Epidermal melanocyte (primary cell): ENCODE results near the gene LINC01488.

ENCODE experiments used
- DNase-seq: peaks from one replicate; pipeline ENCODE4 v3.0.0; 2011; ENCODE audit warnings: low spot score; ENCODE audit not compliant: insufficient read length

LINC01488 gene

DNA sequence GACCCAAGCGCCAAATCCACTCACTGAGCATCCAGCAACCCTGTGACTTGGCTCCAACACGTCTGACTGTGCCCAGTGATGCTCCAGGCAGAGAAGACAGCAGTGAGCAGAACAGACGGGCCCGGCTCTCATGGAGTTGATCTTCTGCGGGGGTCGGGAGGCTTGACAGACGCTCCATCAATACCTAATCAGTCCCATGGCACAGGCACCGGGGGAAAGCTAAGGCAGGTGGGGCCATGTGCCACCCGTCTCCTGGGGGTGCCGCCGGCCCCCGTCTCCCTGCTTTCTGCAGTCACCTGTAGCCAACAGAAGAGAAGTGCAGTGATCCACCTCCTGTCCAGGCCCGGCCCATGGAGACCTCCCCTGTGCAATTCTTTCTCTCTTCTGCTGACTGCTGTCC is 47.5 kb downstream of the LINC01488 start:
- DNase-seq, result no peak

DNA sequence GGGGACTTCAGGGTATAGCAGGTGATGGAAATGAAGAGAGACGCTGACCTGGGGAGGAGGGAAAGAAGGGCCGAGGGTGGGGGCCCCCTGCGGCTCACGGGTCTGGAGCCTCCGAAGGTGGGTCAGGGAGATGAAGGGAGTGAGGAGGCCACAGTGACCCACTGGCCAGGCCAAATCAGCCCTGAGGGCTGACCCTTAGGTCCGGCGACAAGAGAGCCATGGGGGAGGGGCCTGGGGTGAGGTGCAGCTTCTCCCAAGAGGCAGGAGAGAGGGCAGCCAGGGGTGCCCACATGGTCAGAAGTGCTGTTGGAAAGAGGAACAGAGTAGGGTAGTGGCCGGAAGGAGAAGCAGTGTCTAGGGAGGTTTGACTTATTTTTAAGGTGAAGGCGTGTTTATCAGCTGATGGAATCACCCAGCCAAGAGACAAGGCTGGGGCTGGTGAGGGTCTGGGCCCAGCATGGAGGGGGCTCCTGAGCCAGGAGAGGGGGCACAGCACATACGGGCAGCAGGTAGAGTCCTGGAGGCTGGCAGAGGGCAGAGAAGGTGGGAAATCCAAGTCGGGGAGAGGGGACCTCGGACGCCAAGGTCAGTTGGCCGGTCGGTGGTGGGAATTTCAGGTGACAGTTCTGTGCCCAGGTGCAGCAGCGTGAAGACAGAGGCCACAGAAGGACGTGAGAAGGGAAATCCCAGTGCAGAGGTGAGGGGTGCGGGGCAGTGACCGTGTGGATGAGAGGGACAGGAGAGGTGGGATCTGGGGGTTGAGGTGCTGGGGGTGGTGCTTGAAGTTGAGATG is 49.0 kb downstream of the LINC01488 start:
- no peak for DNase-seq

DNA sequence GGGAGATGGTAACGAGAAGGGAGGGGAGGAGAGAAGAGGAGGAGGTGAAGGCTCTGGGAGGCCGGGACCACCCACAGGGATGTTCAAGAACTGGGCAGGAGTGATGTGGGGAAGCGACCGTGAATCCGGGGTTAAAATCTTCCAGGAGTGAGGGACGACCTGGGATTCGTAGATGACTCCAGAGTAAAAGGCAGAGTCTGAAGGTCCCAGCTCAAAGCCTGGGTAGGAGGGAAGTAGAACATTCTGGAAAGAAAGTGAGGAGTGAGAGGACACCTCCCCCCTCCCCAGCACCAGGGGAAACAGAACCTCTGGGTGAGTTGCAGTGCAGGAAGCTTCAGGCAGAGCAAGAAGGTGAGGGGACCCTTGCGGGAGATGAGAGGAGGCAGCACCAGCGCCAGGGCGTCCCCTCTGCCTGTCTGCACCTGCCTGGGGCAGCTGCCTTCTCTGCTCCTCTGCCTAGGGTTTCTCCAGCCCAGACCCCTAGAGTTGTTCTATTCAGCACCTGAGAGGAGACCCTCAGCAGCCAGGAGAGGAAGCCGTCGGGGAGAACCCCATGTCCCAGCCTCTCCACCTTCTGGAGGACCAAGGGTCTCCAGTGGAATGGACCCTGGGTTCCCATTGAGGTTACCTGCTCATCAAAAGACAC is 49.7 kb downstream of the LINC01488 start:
- no peak for DNase-seq

DNA sequence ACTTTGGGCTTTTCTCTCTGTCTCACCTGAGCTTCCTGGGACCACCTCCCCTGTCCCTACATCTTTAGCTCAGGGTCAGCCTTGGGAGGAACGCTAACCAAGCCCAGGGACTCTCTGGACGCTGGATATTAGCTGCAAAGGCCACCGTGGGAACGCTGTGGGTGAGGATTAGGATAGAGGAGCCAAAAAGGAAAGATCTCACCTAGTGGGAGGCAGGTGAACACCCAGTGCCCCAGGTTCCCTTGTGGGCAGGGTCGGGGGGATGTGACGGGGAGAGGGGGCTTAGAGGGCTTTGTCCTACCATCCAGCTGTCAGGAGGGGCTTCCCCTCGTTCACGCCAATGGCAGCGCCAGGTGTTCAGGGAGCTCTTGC is 50.2 kb downstream of the LINC01488 start:
- DNase-seq, result no peak

DNA sequence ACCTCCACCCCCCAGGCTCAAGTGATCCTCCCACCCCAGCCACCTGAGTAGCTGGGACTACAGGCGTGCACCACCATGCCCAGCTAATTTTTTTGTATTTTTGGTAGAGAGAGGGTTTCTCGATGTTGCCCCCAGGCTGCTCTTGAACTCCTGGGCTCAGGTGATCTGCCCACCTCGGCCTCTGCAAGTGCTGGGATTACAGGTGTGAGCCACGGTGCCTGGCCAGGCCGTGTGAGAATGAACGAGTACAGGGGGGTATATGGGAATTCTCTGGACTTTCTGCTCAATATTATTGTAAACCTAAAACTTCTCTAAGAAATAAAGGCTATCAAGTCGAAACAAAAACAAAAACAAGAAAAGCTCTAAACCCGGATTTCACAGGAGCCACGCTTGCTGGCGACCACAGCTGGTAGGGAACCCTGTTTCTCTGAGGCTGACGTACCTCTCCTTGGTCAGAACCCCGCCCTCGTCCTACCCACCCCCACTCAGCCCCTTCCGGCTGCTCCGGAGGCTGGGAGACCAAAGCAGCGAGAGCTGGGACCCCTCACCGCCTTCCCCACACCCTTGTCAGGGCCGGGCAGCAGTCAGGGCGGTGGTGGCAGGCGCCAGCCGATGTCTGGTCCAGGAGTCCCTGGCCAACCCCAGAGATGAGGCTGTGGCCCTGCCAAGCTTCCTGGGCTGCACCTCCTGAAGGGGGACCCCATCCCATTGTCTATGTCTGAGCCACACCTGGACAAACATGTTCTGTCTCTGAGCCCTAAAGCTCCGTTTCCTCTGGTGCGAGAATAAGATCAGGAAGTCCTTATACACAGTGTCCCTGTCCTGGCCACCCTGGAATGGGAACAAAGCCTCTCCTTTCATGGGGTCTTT is 52.1 kb downstream of the LINC01488 start:
- no peak for DNase-seq

DNA sequence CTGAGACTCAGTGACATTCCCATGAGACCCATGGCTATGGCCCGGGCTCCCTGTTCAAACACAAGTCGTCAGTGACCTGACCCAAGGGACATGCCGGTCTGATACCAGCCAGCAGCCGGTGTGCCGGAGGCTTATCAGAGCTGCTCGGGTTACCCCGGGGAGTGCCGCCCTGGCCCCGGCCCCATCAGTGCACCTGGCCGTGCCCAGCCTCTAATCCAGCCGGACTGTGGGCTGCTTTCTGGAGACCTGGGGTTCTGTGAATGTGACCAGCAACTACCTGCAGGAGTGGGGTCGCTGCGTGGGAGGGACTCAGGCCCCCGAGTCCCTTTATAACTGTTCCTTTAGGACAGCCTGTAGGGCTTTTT is 52.7 kb downstream of the LINC01488 start:
- no peak for DNase-seq

DNA sequence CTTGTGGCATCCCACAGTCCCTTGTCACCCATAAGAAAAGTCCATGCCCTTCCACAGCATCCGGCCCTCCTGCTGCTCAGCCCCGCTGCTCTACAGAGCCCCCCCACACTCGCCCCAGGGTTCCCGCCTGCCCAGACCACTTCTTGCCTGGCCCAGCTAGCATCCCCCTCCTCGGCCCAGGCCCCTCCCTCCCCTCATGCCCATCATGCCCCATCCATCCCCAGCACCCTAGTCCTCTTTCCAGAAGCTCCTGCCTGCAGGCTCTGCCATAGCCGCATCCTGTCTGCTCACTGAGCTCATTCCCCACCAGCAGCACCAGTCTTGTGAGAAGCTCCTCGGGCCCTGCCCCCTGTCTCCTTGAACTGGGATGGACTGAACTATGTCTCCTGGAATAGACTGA is 54.4 kb downstream of the LINC01488 start:
- DNase-seq, result no peak

DNA sequence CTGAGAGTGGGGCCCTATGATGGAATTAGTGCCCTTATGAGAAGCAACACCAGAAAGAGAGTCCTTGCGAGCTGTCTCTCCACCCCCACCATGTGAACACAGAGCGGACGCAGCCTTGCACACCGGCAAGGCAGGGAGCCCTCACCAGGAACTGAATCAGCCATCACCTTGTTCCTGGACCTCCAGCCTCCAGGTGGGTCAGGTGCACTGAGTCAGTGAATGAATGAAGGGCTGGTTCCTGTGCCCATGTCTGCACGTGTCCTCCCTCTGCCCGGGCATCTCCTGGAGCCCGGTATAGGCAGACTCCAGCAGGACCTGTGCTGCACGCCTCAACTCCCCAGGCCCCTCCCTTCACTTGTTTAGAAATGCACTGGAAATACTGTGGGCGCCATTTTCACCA is 54.9 kb downstream of the LINC01488 start:
- no peak for DNase-seq

DNA sequence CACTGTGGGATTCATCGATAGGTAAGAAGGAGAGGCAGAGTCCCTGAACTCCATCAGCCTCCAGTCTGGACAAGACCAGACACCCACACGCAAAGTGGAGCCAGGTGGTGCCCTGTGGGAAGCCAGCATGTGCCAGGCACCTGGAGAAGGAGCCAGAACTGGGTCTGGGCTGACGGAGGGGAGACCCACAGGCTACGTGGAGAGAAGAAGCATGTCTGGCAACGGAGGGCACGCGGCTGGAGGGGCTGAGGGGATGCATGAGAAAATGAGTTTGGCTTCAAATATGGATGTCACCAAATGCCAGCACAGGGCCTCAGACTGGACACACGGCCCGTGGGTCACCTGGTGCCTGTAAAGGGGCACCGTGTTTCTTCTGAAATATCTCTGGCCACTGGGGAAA is 55.7 kb downstream of the LINC01488 start:
- no peak for DNase-seq

DNA sequence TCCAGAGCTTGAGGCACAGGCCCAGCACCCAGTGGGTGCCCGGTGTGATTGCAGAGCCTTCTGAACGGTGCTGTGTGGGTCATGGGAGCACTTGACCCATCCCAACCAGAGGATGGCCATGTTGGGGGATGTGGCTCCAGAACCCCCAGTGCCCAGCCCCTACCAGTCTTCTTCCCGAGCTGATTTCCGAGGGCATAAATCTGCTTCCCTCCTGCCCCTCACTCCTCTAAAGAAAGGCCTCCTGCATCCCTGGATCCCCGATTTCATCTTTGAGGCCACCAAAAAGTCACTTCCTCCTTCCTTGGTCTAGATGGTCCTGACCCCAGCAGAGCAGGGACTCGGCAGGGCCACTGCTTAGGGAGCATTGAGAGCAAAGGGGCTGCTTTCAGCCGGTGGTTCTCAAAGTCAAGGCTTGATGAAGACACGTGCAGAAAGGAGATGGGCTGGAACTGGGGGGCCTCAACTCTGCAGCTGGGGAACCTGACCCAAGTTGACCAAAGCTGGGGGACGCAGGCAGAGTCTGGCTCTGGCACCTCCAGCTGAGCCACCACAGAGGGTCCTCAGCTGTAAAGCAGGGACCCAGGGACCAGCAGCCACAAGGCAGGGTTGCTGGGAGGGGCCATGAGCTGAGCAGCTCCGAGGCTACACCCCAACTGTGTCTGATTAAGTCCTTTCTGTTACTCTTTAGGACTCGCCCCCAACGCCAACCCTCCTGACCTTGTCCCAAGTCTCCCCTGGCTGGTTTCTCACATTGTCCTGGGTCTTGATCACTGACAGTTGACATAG is 56.6 kb downstream of the LINC01488 start:
- DNase-seq, result no peak

DNA sequence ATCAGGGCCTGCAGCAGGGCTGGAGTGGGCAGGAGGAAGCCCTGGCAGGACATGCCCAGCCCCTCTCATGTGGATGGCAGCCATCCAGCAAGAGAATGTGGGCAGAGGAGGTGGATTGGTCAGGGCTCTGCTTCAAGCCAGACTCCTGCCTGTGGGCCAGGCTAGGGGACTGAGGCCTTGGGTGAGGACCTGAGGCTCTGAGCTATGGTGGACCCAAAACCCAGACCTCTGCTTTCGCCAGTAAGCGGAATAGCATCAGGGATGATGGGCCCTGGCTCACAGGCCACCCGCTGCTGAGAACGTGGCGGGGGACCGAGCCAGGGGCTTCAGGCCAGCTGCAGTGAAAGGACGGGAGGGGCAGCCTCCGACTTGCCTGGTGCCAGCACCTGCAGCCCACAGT is 57.4 kb downstream of the LINC01488 start:
- no peak for DNase-seq

DNA sequence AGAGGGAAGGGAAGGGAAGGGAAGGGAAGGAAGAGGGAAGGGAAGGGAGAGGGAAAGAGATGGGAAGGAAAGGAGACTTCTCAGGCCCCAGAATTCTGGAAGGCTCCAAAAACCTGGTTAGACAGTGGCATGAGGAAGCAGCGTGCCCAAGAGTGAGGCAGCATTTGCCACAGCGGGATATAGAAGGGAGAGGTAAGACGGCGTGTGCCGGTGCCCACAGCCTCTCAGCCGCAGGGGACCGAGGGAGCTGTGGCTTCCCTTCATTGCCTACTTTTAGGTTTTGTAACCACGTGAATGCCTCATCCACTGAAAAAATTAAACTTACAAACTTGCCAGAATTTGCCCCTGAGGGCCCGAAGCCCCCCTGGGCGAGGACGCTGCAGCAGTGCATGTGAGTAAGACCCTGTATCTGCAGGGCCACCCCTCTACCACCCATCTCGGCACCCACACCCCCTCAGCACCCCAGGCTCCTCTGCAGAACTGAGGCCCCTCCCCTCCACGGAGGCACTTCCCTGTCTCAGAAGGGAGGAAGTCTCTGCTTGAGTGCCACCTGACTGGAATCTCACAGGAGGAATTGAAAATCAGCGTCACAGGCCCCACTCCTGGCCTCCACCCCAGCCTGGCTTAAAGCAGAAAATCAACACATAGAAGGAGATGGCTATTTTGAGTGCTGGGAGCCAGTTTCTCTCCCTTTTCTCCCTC is 58.1 kb downstream of the LINC01488 start:
- DNase-seq, result no peak

DNA sequence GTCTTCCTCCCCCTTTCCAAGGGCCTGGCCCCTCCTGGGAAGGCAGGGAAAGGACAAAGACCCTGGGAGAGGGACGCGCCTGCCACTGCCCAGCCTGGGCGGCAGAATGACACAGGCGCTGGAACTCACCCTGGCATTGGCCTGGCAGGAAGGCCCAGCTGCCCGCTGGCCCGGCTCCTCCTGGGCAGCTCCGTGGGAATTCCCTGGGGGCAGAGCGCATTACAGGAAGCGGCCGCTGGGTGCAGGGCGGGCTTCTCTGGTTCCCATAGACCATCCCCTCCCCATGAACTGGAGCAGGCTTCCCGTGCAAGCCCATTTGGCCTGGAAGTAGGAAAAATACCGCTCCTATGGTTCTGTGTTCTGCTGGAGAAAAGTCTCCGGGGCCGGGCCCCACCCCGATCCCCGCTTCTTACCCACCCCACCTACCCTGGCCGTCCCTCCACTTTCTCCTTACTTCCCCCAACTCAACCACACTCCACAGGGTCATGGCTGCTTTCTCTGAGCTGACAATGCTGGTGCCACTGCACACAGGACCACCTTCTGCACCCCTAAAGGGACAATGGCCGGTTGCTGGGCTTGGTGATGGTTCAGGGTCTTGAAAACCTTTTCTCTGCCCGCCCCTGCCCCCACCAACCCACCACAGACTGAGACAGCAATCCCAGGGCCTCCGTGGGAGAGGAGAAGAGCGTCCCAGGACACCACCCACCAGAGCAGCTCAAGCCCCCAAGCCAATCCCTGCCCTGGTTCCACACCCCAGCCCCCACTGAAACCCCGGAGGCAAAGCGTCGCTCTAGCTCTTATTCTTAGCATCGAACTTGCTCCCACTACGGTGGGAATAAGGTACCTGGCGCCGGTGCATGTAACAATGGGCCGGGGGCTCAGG is 58.9 kb downstream of the LINC01488 start:
- DNase-seq, result peak; percentile 77

DNA sequence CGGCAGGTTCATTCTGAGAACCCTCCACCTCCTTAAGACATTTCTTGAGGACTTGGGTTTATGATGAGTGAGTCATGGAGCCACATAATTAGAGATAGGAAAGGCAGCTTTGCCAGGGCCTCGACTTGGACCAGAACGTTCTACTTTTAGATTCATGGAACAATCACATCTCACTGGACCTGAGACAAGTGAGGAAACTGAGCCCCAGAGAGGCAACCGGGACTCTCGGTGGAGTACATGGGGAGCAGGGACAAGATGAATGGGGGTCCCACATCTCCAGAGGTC is 59.5 kb downstream of the LINC01488 start:
- DNase-seq, result no peak

DNA sequence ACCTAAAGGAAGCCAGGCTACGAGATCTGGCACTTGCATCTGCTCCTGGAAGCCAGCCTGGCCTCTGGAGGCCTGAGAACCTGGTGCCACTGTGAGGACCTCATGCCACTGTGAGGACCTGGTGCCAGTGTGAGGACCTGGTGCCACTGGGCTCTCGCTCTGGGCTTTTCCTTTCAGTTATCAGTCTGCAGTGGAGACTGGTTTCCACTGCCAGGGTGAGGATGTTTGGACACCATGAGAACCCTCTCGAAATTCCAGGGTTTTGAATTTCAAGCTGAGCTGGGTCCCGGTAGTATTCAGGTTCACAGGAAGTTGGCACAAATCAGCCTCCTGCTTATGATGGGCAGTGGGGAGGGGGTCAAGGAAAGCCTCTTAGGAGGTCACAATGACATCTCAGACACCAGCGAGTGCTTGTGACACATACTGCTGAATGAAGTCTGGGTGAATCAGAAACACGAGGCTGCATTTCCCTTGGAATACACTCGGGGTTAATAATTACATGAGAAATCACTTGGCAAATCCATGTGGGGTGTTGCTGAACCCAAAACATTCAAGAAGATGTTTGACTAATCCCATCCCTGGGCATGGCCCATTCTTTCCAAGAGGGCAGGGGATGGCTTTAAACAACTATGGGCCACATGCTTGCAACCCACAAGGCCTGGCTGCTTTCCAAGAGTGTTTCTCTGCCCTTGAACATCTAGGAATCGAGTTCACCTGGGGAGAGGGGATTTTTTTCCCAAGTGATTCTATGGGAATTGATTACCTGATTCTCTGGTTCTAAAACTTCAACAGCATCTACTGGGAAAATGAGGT is 60.2 kb downstream of the LINC01488 start:
- no peak for DNase-seq

DNA sequence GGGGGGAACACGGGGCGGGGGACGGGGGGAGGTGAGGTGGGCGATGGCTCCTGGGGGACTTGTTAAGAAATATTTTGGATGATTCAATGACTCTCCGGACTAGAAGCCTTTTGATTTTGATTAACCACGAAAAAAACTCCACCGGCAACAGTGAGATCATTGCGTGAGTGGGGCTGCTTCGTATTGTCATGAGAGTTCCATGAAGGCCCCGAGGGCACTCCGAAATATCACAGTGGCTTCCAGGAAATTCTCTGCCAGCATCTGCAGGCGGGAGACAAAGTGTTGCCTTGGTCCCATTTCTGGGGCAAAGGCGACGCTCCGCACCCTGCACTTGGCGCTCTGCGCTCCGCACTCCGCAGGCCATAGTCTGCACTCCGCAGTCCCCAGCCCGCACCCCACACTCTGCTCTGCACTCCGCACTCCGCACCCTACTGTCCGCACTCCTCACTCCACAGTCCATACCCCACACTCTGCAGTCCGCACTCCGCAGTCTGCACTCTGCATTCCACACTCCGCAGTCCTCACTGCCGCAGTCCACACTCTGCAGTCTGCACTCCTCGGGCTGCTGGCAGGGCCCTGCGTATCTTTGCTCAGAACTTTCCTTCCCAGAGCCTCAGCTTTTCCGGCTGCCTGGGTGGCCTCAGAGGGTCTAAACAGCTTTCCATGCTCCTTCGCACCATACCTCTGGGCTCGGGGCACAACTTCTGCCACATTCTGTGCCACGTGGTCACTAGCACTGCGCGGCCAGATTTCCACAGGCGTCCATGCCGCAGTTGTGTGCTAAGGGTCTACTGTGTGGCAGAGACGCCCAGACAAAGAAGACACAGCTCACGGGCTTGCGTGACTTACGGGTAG is 61.1 kb downstream of the LINC01488 start:
- no peak for DNase-seq
